ENCODE results near the gene CCT3.

Gene CCT3

GRCh38 chr1:156276532-156276931 lies 61.6 kb downstream of the CCT3 start:
- no peak for DNase-seq

DNA sequence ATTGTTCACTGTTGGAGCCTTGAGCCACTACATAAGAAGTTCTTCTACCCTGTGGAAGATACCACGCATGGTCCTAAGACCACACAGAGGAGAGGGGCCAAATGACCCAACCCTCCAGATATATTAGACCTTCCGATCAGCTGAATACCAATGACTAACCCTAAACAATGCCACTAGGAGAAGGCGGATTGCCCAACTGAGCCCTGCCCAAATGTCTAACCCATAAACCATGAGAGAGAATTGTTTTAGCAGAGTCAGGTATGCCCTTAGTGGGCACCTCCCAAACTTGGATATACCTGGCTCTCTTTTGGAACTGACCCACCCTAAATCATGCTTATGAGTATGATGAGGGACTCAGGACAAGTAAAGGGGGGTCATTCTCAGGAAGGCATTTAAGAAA lies 67.8 kb downstream of the CCT3 start:
- no peak for DNase-seq

GRCh38 chr1:156268336-156268735 lies 69.8 kb downstream of the CCT3 start:
- no peak for DNase-seq

DNA sequence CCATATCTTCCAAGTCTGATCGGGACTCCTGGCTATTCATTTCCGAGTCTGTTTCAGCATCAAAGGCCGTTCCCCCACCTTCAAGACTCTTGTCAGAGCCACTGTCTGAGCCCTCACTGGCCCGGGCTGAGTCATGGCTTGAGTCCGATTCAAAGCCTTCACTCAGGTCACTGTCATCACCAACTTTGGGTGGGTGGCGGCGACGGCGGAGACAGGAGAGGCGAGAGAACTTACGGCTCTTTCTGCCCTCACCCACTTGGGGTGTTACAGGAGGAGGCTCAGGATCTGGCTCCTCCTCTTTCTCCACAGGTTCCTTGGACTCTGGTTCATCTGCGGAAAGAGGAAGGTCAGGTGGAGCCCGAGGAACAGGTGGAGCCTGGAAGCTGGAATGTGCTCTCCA lies 72.0 kb downstream of the CCT3 start:
- DNase-seq: no peak

DNA sequence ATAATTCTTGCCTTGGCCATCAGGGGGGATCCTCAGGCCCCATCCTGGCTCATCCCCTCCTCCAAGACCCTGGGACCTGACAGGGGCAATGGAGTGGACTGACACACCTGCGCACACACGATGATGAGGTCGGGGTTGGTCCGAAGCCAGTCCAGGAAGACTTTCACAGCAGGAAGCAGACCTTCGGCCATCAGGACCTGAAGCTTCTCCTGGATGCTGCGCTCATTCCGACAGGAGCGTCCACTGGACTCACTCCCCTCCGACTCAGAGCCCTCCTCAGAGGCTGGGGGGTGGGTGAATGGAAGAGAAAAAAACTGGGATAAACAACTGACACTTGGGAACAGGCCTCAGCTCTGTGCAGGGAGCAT lies 74.8 kb downstream of the CCT3 start:
- DNase-seq: no peak

GRCh38 chr1:156262461-156263287 lies 75.4 kb downstream of the CCT3 start:
- no peak for DNase-seq

GRCh38 chr1:156260896-156261295 lies 77.2 kb downstream of the CCT3 start:
- no peak for DNase-seq

GRCh38 chr1:156259805-156260204 lies 78.3 kb downstream of the CCT3 start:
- DNase-seq: no peak

Measured in CD4-positive, alpha-beta T cell treated with Interleukin-10 for 1 hour (primary cell).